Right kidney (tissue), 1 donor: Measurements from ENCODE around the gene PARD3B.

Experiments
- DNase-seq: peaks from one replicate; pipeline ENCODE4 v3.0.0-alpha.2; 2016

PARD3B gene

DNA sequence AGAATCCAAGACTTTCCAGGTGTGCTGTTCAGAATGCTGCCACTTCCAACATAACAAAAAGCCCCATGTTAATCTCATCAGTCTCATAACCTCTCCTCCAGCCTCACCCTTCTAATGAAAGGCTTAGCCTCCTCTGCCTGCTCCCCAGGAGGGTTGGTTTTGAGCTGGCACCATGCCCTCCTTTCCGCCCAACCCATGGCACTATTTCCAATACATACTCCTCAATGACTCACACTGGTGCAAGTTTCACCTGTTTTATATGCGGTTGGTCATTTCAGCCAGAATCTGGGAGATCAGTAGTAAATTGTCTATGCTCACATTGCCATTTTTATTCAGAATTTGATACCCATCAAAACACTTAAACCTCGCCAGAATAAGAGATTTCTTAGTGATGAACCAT, 979.4 kb downstream of the PARD3B start:
- no peak for DNase-seq

DNA sequence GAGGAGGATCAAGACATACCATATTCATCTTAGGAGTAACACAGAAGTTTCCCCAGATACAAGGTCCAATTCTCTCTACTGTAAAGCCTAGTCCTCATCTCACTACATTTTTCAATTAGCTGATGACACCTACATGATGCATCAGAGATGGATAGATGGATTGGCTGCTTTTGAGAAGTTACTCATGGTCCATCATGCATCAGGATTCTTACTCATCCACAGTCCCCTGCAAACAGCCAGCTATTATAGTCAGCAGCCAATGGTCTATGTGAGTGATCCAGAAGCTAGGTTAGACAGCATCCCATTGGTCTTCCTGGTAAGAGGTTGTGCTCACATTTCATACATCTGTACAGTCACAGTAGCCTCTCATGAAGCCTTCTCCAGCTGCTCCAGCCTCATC, 982.5 kb downstream of the PARD3B start:
- DNase-seq: no peak

- no peak for DNase-seq
Observed at GRCh38 chr2:205531072-205531471, 985.8 kb downstream of the PARD3B start.

DNA sequence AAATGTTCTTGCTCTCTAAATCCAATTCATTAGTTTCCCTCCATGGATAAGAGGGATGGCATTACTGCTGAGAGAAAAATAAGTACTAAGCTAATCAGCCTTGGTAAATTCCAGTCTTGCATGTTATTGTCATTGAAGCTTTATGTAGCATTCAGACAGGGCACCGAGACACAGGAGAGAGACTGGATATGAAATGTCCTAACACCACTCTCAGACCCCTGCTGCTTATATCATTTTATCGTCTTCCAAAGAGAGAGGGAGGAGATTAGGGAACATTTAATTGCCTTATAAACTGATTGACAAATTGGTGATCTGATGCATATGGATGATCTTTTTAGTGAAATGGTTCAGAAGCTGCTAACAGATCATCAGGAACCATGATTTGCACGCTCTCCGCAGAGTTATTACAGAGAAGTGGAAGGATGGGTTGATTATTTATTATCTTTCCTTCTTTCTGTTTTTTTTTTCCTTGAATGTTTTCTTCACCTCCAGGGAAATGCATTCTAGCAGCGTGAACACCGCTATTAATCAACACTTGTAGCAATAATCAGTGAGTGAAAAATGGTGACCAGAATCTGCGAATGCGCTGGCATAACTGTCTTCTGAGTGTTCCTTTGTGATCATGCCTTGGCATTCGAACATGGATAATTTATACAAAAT, 986.3 kb downstream of the PARD3B start:
- no peak for DNase-seq

- no peak for DNase-seq
Observed at GRCh38 chr2:205535001-205535400, 989.7 kb downstream of the PARD3B start.

GRCh38 chr2:205539603-205540002, 994.3 kb downstream of the PARD3B start:
- DNase-seq: no peak

DNA sequence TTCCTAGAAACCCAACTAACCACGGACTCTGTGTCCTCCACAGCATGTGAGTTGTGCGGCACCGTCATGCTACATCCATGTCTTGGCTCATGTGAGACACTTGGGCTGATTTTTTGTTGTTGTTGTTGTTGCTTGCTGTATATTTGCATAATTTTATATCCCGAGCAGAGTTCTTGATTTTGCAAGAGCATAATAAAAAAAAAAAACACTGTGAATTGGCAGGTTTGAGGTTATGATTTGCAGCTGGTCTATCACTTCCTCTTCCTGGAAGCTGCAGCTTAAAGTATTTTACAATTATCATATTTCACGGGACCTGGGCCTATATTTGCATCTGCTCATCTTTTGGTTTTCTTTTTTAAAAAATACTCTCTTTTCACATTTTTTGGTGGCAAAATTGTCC, 994.8 kb downstream of the PARD3B start:
- no peak for DNase-seq

- no peak for DNase-seq
Observed at GRCh38 chr2:205543262-205543843, 998.1 kb downstream of the PARD3B start.

GRCh38 chr2:205543937-205544702, 998.8 kb downstream of the PARD3B start:
- no peak for DNase-seq

DNA sequence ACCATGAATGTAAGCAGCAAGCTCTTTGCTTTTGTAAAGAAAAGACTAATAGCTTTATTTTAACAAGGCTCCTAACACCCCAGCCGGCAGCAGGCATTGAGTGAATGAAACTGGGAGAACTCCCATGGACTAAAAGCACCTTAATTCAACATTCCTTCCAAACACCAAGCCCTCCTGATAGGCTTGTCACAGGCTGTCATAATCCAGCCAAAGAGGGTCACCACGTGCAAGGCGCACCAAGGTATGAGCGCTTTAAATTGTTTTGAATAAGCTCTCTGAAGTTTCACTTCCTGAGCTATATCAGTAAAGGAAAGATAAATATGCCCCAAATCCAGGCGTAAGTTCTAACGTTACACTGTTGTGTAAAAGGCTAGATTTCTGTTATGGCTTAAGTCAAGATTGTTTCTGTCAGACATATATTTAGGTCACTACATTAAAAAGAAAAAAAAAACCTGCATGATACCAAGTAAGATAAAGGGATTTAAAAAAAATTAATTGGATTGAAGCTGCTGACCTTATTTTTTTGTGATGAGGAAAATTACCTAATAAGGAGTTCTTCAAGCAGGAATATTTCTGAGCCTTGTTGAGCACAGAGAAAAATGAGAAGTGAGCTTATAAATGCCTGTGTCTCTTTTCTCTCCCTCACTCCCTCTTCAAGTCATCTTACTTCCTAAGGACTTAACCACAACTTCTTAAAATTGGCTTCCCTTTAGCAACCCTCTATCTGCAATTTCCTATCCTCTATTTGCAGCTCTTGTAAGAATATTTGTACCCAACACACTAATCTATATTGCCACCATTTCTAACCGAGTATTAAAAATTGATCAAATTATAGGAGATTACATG, 1000.9 kb downstream of the PARD3B start:
- no peak for DNase-seq

DNA sequence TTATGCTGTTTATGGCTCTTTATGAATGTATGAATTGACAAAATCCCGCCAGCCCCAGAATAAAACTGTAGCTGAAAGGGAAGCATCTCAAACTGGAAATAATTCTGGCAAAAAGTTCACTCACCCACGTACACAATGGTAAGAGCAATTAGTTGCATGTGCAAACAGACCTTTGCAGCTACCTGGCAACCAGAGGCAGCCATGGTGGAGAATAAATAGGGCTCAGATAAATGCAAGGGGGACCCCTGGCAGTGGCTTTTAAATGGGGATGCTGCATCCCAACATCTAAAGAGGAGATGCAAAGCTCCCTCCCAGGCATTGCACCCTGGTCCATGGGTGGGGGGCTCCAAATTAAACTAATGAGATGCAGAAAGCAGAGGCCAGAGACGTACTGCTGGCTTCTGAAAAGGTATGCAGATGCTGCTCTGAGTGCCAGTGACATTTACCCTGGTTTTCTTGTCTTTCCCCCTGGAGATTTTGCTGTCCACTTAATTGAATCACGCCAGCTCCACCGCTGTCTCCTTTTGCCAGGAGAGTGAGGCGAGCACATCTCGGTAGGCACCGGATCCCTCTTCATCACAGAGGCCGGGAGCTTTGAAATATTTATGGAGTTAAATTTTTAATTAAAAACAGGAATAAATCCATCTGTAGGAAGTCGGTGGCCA, 1010.4 kb downstream of the PARD3B start:
- no peak for DNase-seq

- DNase-seq: no peak
Observed at GRCh38 chr2:205556357-205556756, 1011.1 kb downstream of the PARD3B start.

DNA sequence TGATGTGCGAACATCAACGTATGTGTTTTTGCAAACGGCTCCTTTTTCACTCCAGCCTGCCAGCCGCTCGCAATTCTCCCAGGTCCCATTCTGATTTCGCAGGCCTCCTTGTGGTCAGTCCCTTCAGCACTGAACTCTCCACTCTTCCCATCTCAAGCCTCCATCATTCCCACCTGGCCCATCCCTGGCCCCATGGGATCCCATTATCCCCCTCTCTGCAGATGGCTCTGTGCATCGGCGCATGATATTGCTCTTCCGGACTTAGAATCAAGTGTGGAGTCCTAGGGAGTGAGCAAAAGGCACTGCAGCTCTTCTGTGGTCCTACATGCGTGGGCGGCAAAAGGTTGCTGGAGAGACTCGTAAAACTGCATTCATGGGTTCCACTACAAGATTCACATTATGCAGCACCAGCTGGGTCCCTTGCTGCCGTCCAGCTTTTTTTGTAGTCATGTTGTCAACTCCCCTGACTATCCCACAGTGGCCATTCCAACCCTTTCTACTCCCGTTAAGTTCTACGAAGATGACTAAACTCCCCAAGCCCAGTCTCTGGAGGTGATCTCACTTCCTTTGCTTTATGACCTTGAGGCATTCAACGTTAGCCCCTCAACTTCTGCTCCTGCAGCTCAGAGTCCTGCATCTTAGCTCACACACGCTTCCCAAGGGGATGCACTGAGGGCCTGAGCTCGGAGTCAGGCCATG, 1011.7 kb downstream of the PARD3B start:
- DNase-seq: no peak

- DNase-seq: no peak
Observed at GRCh38 chr2:205557873-205558272, 1012.6 kb downstream of the PARD3B start.

- no peak for DNase-seq
Observed at GRCh38 chr2:205561441-205561840, 1016.2 kb downstream of the PARD3B start.

GRCh38 chr2:205563646-205564045, 1018.4 kb downstream of the PARD3B start:
- DNase-seq: no peak

DNA sequence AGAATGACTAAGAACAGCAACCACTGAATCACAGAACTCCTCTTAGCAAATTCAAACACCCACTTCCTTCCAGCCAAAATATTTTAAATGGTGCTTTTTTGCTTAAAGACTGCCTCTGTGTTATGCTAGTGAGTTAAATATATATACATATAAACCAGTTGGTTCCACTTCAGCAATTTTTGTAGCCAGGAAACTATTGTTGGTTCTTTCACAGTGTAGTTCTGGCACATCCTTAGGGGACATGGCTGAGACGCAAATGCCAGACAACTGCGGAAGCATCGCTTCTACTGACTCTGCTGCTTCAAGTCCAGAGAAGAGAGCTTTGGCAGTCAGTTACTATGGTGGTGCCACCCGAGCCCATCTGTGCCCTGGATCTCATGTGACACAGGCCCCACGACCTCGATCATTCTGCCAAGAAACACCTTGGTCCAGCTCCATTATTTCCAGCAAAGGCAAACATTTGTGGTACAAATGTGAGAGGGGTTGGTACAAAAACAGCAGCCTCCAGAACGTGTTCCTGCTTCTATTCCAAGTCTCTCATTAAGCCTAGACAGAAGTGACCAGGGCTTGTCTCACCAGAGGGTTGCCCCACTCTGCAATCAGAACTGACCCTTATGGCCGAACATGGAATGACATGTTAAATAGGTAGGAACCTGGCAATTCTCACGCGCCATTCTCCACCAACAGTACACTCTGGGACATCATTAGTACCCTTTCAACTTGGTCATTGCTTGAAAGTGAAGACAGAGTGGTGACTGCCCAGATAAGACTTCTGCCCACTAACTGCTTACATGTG, 1019.3 kb downstream of the PARD3B start:
- no peak for DNase-seq

DNA sequence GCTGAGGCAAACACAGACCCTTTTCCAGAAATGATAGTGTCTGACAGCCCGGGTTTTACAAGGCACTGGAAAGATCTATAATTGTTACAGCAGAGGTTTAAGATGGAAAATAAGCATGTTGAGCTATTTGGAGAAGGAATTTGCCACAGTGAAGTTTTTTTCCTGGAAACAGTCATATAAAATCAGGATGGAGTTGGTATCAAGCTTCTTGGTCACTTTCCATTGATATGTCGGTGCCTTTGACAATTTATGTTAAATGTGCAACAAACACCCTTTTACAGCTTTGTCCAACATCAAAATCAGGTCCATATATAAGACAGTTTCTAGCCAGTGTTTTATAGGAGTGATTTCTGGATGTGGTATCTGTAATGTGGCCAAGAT, 1019.9 kb downstream of the PARD3B start:
- no peak for DNase-seq

DNA sequence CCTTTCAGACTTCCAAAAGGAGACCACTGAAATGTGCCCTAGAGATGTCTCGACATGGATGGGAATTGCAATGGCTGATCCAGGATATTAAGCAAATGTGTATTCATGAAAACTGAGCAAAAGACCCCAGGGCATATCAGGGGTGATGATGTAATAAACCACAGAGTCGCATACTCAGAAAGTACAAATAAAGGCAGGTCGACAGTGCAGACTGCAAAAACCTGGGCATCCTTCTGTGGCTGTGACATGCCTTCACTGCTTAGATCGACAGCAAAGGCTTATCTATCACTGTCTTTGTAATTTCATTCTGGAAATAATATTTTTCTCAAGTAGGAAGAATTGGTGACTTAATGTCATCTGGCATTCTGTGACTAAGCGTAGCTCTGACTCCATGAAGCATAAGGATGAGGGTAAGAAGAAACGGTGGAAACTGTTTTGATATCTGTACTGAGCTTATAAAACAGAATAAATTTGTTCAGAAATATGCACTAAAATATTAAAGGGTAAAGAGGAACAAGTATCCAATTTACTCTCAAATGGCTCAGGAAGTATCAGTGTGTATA, 1021.4 kb downstream of the PARD3B start:
- no peak for DNase-seq

DNA sequence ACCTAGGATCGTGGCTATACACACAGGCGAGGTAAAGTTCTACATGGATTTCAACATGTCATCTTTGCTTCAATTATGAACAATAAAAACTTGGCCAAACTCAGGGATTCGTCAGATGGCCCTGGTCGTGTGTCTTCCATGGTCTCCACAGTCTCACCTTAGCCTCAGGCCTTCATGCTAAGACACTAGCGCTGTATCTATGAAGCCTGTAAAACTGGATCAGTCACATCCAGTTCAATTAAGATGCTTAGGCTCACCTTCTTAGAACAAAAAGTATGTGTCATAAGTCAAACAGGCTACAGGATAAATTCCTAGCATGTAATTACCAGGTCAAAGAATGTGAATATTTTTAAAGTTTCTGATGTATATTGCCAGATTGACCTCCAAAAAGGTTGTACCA, 1023.3 kb downstream of the PARD3B start:
- no peak for DNase-seq
